Keratinocyte (primary cell): ENCODE data around the gene CCDC148. TPM values are rescaled to one million over a fixed set of nuclear protein-coding genes. Genes with fewer than 3 reads are reported as not detected.

ENCODE experiments used
- DNase-seq: peaks from one replicate; pipeline ENCODE4 v3.0.0-alpha.2; 2011; ENCODE audit warnings: low read depth, missing footprints, low spot score
- FAIRE-seq: peaks from 2 replicates; lab custom pipeline; 2011; peaks lifted over from hg19 to GRCh38; lab: Jason Lieb, UNC
- H2AFZ ChIP-seq: 2 replicates; pipeline ENCODE4 v1.6.0; 2012; ENCODE audit warnings: low read length, control low read depth, inconsistent platforms; ENCODE audit not compliant: control insufficient read depth
- H3K27ac ChIP-seq: 2 replicates; pipeline ENCODE4 v1.5.1; 2011; ENCODE audit warnings: low read length; ENCODE audit not compliant: control insufficient read depth, insufficient read depth
- H3K27me3 ChIP-seq: 3 replicates; pipeline ENCODE4 v1.6.0; 2011; ENCODE audit warnings: low read length; ENCODE audit not compliant: control insufficient read depth, insufficient read depth; ENCODE audit errors: extremely low read depth
- H3K36me3 ChIP-seq, 2 experiments: 2 replicates in 1 of 2; 3 replicates in 1 of 2; pipeline ENCODE4 v1.5.1; 2011; ENCODE audit warnings: low read length in 2 of 2, mild to moderate bottlenecking in 1 of 2; ENCODE audit not compliant: control insufficient read depth in 2 of 2, insufficient read depth in 2 of 2; ENCODE audit errors: extremely low read depth in 1 of 2
- H3K4me1 ChIP-seq: 3 replicates; pipeline ENCODE4 v1.5.1; 2011; ENCODE audit warnings: low read length; ENCODE audit not compliant: control insufficient read depth, insufficient read depth; ENCODE audit errors: extremely low read depth
- H3K4me2 ChIP-seq: 3 replicates; pipeline ENCODE4 v1.6.0; 2011; ENCODE audit warnings: low read depth, low read length; ENCODE audit not compliant: control insufficient read depth, insufficient read depth; ENCODE audit errors: extremely low read depth
- H3K4me3 ChIP-seq, 3 experiments: fragments of 200-600 bp in 1 of 3; sonication (generic) in 1 of 3; 2 replicates in 2 of 3; 3 replicates in 1 of 3; pipeline ENCODE4 v1.5.1; 2011 to 2016; ENCODE audit warnings: low read length in 3 of 3, mild to moderate bottlenecking in 3 of 3, control low read depth in 2 of 3, inconsistent platforms in 1 of 3, low read depth in 1 of 3, mixed read lengths in 1 of 3, mixed run types in 1 of 3, moderate library complexity in 1 of 3; ENCODE audit not compliant: control insufficient read depth in 2 of 3, insufficient read depth in 2 of 3; ENCODE audit errors: extremely low read depth in 1 of 3
- H3K79me2 ChIP-seq: 2 replicates; pipeline ENCODE4 v1.6.0; 2012; ENCODE audit warnings: low read length; ENCODE audit not compliant: control insufficient read depth, insufficient read depth
- H3K9ac ChIP-seq: 3 replicates; pipeline ENCODE4 v1.6.0; 2011; ENCODE audit warnings: low read length; ENCODE audit not compliant: control insufficient read depth, insufficient read depth; ENCODE audit errors: extremely low read depth
- H3K9me1 ChIP-seq: 3 replicates; pipeline ENCODE4 v1.6.0; 2011; ENCODE audit warnings: low read length; ENCODE audit not compliant: control insufficient read depth, insufficient read depth; ENCODE audit errors: extremely low read depth
- H3K9me3 ChIP-seq: 2 replicates; pipeline ENCODE4 v1.5.1; 2012; ENCODE audit warnings: low read depth, low read length; ENCODE audit not compliant: control insufficient read depth
- H4K20me1 ChIP-seq: 3 replicates; pipeline ENCODE4 v1.6.0; 2011; ENCODE audit warnings: low read length; ENCODE audit not compliant: control insufficient read depth, insufficient read depth; ENCODE audit errors: extremely low read depth
- EZH2 ChIP-seq: IDR thresholded peaks from one replicate; pipeline ENCODE4 v1.6.1; 2012; ENCODE audit warnings: inconsistent platforms, mild to moderate bottlenecking, low read length, moderate library complexity
- dilution Hi-C: fragments of 300-500 bp; cut with MboI; formaldehyde crosslinking; loops from one replicate; pipeline ENCODE4 v1.7.0; 2020; ENCODE audit warnings: low sequenced_read_pairs; ENCODE audit not compliant: extremely low pct_ligation_motif_present
- polyA plus RNA-seq, 5 experiments: library from polyadenylated mRNA; depleted of rRNA in 3 of 5; stranded (reverse) in 3 of 5; stranded (forward) in 1 of 5; unstranded in 1 of 5; fragments of >200 nt; gene quantifications; 1 replicate in 1 of 5; 2 replicates in 3 of 5; 3 replicates in 1 of 5; pipeline versions ENCODE4 v1.2.1 to v1.2.3, GENCODE V29; 2011 to 2012; ENCODE audit warnings: missing spikeins in 2 of 5, low read depth in 1 of 5, low replicate concordance in 1 of 5
- TF ChIP-seq, protein P1 (sequence below), 3 experiments: IDR thresholded peaks in 1 of 3; conservative IDR thresholded peaks in 1 of 3; optimal IDR thresholded peaks in 1 of 3; 2 replicates in 2 of 3; 3 replicates in 1 of 3; pipeline versions ENCODE3 to v1.5.1; 2011; ENCODE audit warnings: low read length in 3 of 3, mild to moderate bottlenecking in 3 of 3, moderate library complexity in 2 of 3, control low read depth in 1 of 3, inconsistent platforms in 1 of 3; ENCODE audit not compliant: insufficient read depth in 2 of 3; ENCODE audit errors: extremely low read depth in 1 of 3

The CCDC148 gene
- polyA plus RNA-seq, 1 donor (not counting 4 experiments of a cell fraction or from before 2014, with no cell fraction given): 0.39 TPM

DNA sequence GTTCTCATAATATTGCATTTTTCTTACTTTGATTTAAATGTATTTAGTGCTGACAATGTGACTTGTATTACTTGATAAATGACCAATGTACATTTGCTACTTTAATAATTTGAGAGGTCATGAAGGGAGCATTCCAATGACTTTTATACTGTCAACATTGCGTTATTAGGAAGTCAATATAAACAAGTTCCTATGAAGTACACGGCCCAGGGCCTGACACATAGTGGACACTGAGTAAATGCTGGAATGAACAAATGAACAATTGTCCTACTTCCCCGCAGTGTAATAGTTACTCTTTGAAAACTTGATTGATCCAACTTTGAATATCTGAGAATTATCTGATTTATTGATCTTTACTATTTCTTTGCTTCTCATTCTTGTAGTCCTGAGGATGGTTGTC is 47.5 kb upstream of the CCDC148 start:
- dilution Hi-C loops: no loop called here
- Histone ChIP-seq H3K4me1 (peaks cover 44% of the 10 kb centered on the region), H3K9me3 (no peaks in the 10 kb centered on the region), H3K27ac (no peak overlapping the region), H3K4me2 (no peak overlapping the region), H3K36me3 (peaks cover 0 to 4% of the 10 kb centered on the region in 2 experiments), H4K20me1 (no peaks in the 10 kb centered on the region), H3K27me3 (no peaks in the 10 kb centered on the region), H3K4me3 (no peak overlapping the region), H3K9ac (no peak overlapping the region), H3K9me1 (no peaks in the 10 kb centered on the region), H3K79me2 (peaks cover 55% of the 10 kb centered on the region), H2AFZ (no peak overlapping the region)
- no peak for TF ChIP-seq EZH2
- TF ChIP-seq, protein P1, sequence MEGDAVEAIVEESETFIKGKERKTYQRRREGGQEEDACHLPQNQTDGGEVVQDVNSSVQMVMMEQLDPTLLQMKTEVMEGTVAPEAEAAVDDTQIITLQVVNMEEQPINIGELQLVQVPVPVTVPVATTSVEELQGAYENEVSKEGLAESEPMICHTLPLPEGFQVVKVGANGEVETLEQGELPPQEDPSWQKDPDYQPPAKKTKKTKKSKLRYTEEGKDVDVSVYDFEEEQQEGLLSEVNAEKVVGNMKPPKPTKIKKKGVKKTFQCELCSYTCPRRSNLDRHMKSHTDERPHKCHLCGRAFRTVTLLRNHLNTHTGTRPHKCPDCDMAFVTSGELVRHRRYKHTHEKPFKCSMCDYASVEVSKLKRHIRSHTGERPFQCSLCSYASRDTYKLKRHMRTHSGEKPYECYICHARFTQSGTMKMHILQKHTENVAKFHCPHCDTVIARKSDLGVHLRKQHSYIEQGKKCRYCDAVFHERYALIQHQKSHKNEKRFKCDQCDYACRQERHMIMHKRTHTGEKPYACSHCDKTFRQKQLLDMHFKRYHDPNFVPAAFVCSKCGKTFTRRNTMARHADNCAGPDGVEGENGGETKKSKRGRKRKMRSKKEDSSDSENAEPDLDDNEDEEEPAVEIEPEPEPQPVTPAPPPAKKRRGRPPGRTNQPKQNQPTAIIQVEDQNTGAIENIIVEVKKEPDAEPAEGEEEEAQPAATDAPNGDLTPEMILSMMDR (optimal IDR thresholded peaks at IDR 0.05 in 1 of 3, IDR thresholded peaks at IDR 0.05 in 1 of 3, conservative IDR thresholded peaks at IDR 0.05 in 1 of 3; ENCODE audit: extremely low read depth in 1 of 3, insufficient read depth in 2 of 3, low read length in 3 of 3): no peak
- no peak for FAIRE-seq
- DNase-seq: no peak

DNA sequence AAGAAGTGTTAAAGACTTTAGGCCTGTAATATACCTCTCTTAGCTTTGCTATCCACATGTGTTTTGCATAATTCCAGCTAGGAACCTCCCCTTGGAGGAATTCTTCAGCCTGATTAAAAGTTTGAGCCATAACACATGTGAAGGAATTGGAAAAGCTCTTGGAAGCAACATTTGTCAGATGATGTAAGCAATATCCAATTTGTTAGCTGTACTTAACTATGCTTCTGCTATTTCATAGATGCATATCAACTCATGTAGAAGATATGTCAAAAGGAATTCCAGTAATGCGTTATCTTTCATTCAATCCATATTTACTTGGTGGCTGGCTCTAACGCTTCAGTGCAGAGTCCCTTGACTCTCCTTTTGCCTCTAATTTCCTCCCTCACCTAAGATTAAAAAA is 46.4 kb upstream of the CCDC148 start:
- FAIRE-seq (no peak), DNase-seq (no peak)
- H4K20me1 ChIP-seq: no peaks in the 10 kb centered on the region
- TF ChIP-seq, protein P1 (optimal IDR thresholded peaks at IDR 0.05 in 1 of 3, IDR thresholded peaks at IDR 0.05 in 1 of 3, conservative IDR thresholded peaks at IDR 0.05 in 1 of 3; ENCODE audit: extremely low read depth in 1 of 3, insufficient read depth in 2 of 3, low read length in 3 of 3): no peak
- TF ChIP-seq EZH2: no peak
- H3K9me3 ChIP-seq: no peaks in the 10 kb centered on the region
- dilution Hi-C loops: no loop called here
- no peak overlapping the region for H3K27ac ChIP-seq
- no peak overlapping the region for H3K4me3 ChIP-seq
- no peaks in the 10 kb centered on the region for H3K27me3 ChIP-seq
- H3K4me2 ChIP-seq: peak overlapping the region; percentile 38
- H3K79me2 ChIP-seq: peaks cover 56% of the 10 kb centered on the region
- H2AFZ ChIP-seq: no peak overlapping the region
- H3K36me3 ChIP-seq: peaks cover 0 to 4% of the 10 kb centered on the region in 2 experiments
- H3K9me1 ChIP-seq: no peaks in the 10 kb centered on the region
- H3K4me1 ChIP-seq: peaks cover 44% of the 10 kb centered on the region
- no peak overlapping the region for H3K9ac ChIP-seq
